Right lung (tissue), 5 donors: ENCODE data around the gene RPS16. TPM values are rescaled to one million over a fixed set of nuclear protein-coding genes. Genes with fewer than 3 reads are reported as not detected.

Experiments
- DNase-seq, 2 donors: peaks; one replicate each; pipeline ENCODE4 v3.0.0-alpha.2; 2013
- polyA plus RNA-seq, 5 donors: library from polyadenylated mRNA; unstranded; fragments of 120-200 nt; gene quantifications; one replicate each; pipeline versions ENCODE4 v1.2.1 to v1.2.3, GENCODE V29; 2013; ENCODE audit warnings: inconsistent platforms in 1 of 5, low replicate concordance in 1 of 5; ENCODE audit not compliant: insufficient read length in 5 of 5, insufficient read depth in 1 of 5

The RPS16 gene
- polyA plus RNA-seq, 5 donors = 1,340 to 2,075 (median 1,433) TPM

DNA sequence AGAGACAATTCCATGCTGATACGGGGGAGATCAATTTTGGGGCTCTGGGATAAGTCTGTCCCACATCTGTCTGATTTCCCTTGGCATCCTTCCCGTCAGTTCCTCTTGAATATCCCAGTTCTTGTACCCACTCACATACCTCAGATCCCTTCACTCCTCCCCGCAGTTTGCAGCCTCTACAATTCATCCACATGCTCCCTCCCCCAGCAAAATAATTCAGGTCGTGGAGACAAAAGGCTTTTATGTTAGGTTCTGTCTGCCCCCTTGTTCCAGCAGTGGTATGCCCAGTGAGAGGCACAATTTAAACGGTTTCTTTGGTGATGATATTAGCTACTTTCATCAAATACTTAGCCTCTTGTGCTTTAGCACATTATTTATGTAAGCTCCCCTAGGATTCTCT, 9.6 kb downstream of the RPS16 start:
- no peak for DNase-seq

DNA sequence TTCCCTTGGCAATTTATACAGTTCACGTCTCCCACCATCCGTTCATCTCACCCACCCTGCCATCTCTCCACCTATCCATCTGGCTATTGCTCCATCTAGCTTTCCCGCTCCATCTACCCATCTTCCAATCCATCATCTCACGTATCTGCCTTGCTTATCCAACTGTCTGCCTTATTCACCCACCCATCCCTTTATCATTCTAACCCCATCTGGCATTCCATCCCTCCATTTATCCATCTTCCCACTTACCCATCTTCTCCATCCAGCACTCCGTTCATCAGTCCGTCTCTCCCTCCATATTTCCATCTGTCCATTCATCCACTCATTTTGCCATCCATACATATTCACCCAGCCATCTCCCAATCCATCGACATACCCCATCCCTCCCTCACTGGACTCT, 10.0 kb downstream of the RPS16 start:
- DNase-seq = no peak

DNA sequence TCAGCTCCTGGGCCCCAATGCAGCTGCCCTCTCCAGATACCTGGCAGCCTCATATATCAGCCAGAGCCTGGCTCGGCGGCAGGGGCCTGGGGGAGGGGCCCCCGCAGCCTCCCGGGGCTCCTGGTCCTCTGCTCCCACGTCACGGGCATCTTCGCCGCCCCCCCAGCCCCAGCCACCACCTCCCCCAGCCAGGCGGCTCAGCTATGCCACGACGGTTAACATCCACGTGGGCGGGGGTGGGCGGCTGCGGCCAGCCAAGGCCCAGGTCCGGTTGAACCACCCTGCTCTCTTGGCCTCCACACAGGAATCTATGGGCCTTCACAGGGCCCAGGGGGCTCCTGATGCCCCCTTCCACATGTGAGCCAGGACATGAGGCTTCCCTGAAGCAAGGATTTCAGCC, 10.8 kb downstream of the RPS16 start:
- DNase-seq = no peak

DNA sequence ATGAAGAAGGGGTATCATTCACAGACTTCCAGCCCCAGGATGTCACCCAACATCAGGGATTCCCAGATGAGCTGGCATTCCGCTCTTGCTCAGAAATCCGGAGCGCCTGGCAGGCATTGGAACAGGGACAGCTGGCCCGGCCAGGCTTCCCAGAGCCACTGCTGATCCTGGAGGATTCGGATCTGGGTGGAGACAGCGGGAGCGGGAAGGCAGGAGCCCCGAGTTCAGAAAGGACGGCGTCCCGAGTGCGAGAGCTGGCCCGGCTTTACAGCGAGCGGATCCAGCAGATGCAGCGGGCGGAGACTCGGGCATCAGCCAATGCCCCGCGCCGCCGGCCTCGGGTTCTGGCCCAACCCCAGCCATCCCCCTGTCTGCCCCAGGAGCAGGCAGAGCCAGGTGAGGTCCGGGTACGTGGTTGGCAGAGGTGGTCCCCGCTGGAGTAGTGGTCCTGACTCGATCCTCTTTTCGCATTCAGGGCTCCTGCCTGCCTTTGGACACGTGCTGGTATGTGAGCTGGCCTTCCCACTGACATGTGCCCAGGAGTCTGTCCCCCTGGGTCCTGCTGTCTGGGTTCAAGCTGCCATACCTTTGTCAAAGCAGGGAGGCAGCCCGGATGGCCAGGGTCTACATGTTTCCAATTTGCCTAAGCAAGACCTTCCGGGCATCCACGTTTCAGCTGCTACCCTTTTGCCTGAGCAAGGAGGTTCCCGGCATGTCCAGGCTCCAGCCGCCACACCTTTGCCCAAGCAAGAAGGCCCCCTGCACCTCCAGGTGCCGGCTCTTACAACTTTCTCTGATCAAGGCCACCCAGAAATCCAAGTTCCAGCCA, 12.3 kb downstream of the RPS16 start:
- DNase-seq = no peak

DNA sequence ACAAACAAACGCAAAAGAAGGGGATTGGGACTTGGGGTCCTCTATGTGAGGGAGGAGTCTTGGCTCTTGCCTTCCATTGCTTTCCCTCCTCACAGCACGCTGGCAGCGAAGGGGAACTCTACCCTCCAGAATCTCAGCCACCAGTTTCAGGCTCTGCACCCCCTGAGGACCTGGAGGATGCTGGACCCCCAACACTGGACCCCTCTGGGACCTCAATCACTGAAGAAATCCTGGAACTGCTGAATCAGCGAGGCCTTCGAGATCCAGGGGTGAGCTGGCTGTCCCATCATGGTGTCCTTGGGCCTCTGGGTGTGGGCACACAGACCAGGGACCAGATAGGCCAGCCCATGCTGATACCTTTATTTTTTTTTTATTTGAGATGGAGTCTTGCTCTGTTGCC, 13.7 kb downstream of the RPS16 start:
- DNase-seq = no peak

DNA sequence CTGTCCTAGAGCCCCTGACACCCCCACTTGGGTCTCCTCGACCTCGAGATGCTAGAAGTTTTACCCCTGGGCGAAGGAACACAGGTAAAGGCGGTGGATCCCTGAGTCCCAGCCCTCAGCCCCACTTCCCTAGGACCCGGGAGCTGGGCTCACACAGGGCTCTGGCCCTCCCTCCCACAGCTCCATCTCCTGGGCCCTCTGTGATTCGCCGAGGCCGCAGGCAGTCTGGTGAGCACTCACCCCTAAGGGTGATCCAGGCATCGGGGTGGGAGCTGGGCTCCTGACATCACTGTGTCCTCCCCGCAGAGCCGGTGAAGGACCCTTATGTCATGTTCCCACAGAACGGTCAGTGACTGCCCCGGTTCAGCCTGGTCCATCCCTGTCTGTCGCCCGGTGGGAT, 15.0 kb downstream of the RPS16 start:
- DNase-seq = no peak

DNA sequence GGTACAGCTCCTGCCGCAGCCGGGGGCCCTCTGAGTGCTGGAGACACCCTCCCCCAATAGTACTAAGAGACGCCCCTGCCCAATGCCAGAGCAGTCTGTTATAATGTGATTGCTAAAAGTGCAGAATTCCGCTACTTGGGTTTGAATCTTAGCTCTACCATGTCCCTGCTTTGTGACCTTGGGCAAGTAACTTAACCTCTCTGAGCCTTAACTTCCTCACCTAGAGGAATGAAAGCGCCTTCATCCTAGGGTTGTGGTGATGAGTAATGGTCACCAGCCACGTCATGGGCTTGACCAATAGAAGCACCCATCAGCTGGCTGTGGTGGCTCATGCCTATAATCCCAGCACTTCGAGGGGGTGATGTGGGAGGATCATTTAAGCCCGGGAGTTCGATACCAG, 16.7 kb downstream of the RPS16 start:
- no peak for DNase-seq

DNA sequence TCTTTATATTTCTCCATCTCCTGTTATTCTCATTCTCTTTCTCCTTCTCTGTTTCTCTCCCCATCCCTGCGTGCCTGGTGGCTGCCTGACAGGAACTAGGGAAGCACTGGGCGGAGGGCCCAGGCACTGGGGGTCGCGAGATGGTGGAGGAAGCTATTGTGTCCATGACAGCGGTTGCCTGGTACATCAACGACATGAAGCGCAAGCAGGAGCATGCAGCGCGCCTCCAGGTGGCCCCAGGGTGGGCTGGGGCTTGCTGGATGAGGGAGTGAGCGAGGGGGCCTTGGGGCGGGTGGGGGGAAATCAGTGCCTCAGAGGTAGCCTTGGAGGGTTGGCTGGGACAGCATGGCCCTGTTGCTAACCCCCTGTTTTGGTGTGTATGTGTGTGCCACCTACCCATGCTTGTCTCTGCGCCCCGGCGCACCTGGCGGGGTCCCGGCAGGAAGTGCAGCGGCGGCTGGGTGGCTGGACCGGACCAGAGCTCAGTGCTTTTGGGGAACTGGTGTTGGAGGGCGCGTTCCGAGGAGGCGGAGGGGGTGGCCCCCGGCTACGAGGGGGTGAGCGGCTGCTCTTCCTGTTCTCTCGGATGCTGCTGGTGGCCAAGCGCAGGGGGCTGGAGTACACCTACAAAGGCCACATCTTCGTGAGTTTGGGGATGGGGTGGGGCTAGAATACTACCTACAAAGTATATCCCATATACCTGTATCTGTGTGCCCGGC, 18.1 kb downstream of the RPS16 start:
- no peak for DNase-seq

DNA sequence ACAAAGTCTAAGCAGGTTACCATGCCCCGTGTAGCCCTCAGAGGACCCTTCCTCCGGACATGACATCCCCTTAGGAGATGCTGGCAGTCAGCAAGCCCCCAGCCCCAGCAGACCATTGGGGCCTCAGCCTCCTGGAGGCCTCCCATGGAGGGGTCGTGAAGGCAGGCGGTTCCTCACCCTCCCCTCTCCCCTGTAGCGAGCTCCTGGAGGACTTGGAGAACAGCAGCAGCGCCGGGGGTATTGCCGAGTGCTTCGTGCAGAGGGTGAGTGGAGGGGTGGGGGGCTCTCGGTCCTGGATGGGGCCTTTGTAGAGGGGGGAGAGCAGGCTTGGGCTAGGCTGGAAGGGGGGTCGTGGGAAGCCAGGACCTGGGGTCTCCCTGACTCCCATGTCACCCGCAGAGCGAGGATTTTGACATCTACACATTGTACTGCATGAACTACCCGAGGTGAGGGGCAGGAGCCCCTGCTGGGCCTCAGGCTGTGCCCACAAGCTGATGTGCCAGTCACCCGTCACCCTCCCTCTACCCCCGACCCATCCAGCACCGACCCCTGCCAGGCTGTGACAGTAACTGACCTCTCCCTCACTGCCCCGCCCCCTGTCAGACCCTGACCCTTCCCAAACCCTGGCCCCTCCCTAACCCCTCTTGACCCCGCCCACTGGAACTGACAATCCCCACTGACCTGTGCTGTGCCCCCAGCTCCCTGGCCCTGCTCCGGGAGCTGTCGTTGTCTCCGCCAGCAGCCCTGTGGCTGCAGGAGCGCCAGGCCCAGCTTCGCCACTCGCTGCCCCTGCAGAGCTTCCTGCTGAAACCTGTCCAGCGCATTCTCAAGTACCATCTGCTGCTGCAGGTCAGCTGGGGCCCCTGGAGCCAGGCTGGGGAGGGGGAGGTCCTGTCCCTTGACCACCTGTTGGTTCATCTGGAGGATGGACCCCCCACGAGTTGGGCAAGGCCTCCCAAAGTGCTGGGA, 19.3 kb downstream of the RPS16 start:
- no peak for DNase-seq

DNA sequence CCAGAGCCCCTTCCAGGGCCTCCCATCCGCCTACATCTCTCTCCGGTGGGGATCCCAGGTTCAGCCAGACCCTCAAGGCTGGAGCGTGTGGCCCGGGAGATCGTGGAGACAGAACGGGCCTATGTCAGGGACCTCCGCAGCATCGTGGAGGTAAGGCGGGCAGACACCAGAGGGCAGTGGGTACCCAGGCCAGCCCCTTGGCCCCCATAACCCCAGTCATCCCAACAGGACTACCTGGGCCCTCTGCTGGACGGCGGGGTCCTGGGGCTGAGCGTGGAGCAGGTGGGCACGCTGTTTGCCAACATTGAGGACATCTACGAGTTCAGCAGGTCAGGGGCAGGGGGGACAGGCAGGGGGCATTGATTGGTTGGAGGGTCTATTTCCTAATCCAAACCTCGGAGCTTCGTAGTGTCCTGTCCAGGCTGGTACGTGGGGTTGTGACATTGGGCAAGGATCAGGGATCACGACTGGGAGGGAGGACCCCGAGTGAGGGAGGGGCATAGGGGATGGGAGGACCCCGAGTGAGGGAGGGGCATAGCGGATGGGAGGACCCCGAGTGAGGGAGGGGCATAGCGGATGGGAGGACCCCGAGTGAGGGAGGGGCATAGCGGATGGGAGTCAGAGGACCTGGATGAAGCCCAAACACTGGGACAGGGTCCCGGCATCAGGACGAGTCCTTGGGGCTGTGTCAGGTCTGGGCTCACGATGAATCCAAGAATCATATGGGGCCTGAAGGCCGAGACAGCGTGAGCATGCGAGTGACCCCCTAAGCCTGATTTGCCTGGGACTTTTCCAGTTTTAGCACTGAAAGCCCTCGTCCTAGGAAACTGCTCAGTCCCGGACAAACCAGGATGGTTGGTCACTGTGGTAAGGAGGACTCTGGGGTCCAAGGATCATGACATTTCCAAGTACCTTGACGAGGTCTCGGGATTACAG, 20.4 kb downstream of the RPS16 start:
- DNase-seq = no peak

DNA sequence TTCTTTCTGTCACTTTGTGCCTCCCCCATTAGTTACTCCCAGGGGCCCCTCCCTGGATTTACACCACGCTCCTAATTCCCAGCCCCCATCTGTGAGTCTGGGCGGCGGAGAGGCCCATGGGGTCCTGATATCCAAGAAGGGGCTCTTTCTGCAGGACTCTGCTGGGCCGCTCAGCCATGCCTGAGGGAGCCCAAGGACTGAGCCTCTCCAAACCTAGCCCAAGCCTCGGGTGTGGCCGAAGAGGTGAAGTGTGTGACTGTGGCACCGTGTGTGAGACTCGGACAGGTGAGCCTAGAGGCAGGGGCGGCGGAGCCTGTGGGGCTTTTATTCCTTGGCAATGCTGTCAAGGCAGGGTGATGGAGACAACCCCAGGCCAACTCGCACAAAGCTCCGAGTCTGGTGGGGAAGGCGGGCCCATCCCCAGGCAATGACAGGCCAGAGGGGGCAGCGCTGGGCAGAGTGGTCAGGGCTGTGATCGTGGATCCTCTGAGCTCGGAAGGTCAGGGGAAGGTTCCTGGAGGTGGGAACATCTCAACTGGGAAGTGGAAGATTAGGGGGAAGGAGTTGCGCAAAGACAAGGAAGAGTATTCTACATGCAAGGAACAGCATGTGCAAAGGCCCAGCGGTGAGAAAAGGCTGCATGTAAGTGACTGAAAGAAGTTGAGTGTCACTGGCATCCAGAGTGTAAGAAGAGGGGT, 21.7 kb downstream of the RPS16 start:
- DNase-seq = no peak

DNA sequence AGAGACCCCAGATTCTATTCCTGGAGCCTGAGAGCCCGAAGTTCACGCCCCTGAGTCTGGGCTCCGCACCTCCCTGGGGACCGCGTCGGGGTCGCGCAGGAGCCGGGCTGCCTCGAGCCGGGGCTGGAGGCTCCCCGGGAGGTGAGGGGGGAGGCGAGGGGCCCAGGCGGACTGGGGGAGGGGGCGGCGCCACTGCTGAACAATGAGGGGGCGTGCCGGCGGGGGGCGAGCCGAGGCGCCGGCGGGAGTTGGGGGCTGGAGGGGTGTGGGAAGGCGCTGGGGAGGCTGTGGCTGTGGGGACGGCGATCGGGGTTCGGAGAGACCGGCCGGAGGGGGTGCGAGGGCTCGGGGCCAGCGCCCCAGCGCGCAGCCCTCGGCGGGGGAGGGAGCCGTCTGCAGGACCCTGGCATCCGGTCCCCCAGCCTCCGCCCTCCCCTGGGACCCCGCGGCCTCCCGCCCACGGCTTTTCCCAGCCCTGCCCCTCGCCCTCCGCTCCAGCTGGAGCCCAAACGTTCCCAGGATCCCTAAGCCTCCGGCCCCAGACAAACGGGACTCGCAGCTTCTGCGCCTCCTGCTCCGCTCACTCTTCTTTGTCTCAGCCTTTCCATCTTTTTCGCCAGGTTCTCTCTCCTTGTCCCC, 22.4 kb downstream of the RPS16 start:
- peak; percentile 81 to 82 for DNase-seq

DNA sequence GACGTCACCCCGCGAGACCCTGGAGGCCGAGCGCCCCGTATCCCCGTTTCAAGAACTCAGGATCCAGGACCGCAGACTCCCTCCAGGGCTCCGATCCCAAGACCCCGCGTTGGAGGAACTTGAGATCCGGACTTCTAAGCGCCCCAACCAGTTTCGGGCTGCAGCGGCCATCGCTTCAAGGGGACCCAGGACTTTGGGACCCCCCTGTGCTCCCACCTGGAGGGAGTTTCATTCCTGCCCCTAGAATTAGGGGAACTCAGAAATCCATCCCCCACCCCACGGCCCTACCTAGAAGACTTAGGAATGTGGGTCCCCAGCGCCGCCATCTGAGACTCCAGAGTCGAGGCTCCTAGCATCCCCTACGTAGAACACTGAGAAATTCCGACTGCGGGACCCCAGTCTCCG, 22.9 kb downstream of the RPS16 start:
- DNase-seq = peak in 1 of 2 donors; percentile 62

DNA sequence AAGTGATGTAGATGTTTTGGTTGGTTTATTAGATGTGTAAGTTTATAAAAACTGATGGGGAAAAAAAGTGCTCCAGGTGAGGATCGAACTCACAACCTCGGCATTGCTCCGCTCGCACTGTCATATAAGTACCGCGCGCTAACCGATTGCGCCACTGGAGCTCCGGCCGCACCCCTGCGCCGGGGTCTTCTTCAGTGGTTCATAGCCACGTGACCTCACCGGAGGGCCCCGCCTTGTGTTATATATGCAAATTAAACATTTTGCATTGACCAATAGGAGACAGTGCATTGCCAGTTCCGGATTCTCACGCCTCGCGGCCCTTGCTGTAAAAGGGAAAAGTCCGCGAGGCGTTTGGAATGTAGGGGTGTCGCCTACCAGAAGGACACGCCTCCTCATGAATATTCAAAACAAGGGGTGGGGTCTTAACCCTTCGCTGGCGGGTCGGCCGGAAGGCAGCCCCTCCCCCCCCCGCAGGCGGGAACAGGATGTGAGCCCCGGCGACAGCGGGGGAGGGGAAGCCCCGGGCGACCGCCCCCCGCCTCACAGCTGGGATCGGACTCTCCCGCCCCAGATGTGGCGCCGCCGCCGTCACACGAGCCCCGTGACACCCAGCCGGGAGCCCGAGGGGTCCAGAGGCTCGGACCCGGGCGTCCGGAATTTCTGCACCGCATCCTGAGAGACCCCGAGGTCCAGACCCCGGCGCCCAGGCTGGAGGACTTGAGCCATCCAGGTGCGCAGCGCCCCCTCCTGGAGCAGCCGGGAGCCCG, 23.5 kb downstream of the RPS16 start, which contains the start of gene PLEKHG2:
TSS of gene PLEKHG2 (plus strand) at position 570 of the 767 bp plus-strand sequence. CDS start 1,418 bp downstream, outside the sequence.
- peak; percentile 99 to 100 for DNase-seq

DNA sequence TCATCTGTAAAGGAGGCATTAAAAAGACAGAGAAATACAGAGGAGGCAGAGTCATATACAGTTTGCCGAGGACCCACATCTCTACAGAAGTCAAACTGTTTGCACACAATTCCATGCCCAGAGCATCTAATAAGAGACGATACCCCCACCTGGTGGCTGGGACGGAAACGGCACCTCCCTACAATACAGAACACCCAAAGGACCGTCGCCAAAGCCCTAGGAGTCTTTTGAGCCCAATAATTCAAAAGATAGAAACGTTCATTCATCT, 24.0 kb downstream of the RPS16 start:
- peak in 1 of 2 donors; percentile 83 for DNase-seq

DNA sequence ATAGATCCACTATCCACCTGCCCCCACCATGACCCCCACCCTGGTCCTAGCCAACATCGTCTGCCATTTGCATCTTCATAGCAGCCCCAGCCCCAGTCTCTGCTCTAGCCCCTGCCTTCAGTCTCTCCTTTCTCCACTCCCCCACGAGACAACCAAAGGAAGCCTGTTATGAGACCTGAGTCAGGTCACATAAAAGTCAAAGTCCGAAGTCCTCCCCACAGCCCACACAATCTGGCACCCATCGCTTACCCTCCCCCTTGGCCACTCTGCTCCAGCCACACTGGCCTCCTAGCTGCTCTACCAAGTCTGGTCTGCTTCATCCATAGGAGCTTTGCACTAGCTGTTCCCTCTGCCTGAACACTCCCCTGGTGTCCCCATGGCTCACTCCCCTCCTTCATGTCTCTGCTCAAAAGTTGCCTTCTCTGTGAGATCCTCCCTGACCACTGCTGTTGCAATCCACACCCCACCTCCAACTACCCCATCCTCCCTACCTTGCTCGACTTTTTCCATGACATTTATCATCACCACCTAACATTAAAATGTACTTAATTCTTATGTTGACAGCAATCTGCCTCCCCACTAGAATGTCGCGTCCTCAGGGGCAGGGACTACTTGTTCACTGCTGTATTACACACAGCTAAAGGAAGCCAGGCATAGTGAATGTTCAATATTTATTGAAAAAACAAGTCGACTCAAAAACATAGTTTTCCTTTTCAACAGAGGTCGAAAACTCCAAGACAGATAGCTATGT, 24.5 kb downstream of the RPS16 start:
- DNase-seq = no peak

DNA sequence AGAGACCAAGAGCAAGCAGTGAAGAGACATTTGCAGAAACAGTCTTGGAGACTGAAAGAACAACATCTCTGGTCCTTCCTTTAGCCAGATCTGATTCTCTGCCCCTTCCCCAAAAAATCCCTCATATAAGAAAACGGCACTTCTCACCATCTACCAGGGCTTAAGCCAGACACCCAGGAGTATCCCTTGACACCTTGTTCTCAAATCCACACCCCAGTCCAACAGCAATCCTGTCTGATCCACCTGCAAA, 25.0 kb downstream of the RPS16 start:
- DNase-seq = no peak

DNA sequence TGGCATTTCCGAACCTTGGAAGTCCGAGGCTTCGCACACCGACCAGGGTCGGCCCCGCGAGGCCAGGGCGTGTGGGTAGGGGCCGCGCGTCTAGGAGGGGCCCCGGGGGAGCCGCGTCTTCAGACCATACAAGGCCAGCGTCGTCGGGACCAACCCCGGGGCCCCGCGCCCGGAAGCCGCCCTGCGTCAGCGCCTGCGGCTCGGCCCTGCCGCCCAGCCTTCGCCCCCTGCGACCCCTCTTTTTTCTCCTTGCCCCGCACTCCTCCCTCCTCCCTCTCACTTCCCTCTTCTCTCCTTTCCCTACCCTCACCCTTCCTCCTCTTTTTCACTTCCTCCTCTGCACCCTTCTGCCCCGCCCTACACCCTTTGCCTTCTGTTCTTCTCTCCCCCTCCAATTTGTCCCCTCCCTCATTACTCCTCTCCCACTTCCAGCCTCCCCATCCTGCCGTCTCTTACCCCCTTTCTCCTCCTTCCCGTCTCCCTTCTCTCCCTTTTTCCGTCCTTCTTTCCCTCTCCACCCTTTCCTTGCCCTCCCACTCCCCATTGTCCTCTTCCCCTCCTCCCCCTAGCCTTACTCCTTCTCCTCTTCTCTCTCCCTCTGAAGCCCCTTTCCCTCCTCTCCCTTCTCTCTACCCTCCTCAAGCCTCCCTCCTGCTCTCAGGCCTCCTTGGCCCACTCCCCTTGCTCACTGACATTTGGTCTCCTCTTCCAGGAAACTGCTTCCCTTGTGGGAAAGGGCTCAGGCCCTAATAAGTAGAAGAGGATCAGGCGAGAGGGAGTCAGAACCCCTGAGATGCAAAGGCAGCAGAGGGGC, 25.5 kb downstream of the RPS16 start:
- peak; percentile 74 to 77 for DNase-seq
